ENCODE data around the gene TRERF1. TPM values are rescaled to one million over a fixed set of nuclear protein-coding genes. Genes with fewer than 3 reads are reported as not detected.

Gene TRERF1
- total and polyA plus RNA-seq, 2 of the 8 experiments (the other 6 are each of a cell fraction or from before 2014, with no cell fraction given): 10.8 to 21.5 TPM

DNA sequence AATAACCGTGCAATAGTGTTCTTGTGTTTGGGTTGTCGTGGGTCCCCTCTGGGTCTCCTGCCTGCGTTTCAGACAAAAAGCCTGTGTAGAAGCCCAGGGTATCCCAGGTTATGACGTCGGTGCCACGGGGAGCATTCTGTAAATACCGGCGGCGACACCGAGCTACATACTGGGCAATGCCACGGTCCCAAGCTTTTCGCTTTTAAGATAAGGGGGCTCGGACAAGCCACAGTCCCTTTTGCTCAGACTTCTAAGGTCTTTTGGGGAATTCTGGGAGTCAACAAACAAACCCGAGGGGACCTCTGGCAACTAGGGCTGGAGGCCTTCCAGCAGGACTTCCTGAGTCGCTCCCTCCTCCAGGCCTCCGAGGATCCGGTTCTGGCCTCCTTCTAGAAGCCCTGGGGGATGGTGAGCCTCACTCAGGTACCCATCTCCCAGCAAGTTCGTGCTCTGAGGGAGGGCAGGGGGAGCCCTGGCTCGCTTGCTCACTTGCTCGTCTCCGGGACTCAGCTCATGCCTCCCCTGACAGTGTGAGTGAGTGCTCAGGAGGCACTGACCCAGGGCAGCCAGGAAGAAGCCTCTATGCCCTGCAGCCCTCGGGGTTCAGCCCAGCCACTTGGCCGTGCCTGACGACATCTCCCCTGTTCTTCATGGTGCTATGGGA is 171.6 kb downstream of the TRERF1 start (continued):
- no peak for TF ChIP-seq NANOG (IDR thresholded peaks at IDR 0.05; ENCODE audit: insufficient read depth, low read depth, low read length, poor library complexity, severe bottlenecking)
- TF ChIP-seq, protein P1, sequence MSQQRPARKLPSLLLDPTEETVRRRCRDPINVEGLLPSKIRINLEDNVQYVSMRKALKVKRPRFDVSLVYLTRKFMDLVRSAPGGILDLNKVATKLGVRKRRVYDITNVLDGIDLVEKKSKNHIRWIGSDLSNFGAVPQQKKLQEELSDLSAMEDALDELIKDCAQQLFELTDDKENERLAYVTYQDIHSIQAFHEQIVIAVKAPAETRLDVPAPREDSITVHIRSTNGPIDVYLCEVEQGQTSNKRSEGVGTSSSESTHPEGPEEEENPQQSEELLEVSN (IDR thresholded peaks at IDR 0.05): no peak

Data from H1 (cell line).